NCI-H2029 treated with DMSO at 0.1 percent for 48 hours (cell line): ENCODE results near the gene DIPK1C.

Experiments used
- DNase-seq: peaks from one replicate; lab custom pipeline; 2025; lab: John Stamatoyannopoulos, UW

Gene DIPK1C

DNA sequence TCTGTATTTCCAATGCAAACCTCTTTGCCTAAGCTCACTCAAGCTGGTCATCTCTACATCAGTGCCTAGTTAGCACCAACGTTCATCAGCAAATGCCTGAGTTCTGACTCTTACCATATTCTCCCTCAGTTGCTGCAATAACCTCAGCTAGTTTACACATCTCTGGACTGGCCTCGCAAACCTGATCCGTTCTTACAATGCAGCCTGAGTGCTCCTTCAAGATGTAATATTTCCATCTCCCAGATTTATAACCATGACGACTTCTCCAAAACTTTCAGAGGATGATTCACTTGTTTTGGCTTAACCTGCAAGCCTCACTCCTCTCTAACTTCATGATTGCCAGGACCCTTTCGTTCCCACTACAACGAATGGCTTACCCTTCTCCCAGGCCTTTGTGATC lies 69.7 kb downstream of the DIPK1C start:
- DNase-seq = no peak
